OCI-LY1 (cell line): ENCODE data around the gene CCDC91.

Source experiments
- H2AFZ ChIP-seq: fragments of 200-600 bp; sonication (generic), shearing (Covaris generic); 2 replicates; pipeline ENCODE4 v1.6.0; 2014; ENCODE audit warnings: antibody characterized with exemption, mild to moderate bottlenecking, low read length
- H3F3A ChIP-seq: fragments of 200-600 bp; sonication (generic), shearing (Covaris generic); 2 replicates; pipeline ENCODE4 v1.6.0; 2014; ENCODE audit warnings: mild to moderate bottlenecking, antibody characterized with exemption, low read length, moderate library complexity; ENCODE audit not compliant: insufficient read depth
- H3K27ac ChIP-seq: fragments of 200-600 bp; sonication (generic); 2 replicates; pipeline ENCODE4 v1.5.1; 2014; ENCODE audit warnings: low read length, mixed run types, mild to moderate bottlenecking, low read depth; ENCODE audit not compliant: poor library complexity, severe bottlenecking
- H3K27me3 ChIP-seq: fragments of 200-600 bp; sonication (generic); 2 replicates; pipeline ENCODE4 v1.6.0; 2014; ENCODE audit warnings: antibody characterized with exemption, mild to moderate bottlenecking, low read length, moderate library complexity; ENCODE audit not compliant: insufficient read depth
- H3K36me3 ChIP-seq: fragments of 200-600 bp; sonication (generic); 2 replicates; pipeline ENCODE4 v1.6.1; 2014; ENCODE audit warnings: mild to moderate bottlenecking, antibody characterized with exemption, low read length, moderate library complexity, mixed read lengths; ENCODE audit not compliant: insufficient read depth
- H3K4me1 ChIP-seq: fragments of 200-600 bp; sonication (generic); 2 replicates; pipeline ENCODE4 v1.5.1; 2014; ENCODE audit warnings: mild to moderate bottlenecking, low read length, moderate library complexity; ENCODE audit not compliant: insufficient read depth, severe bottlenecking
- H3K4me2 ChIP-seq: fragments of 200-600 bp; sonication (generic), shearing (Covaris generic); 2 replicates; pipeline ENCODE4 v1.6.1; 2014; ENCODE audit warnings: low read length
- H3K4me3 ChIP-seq: fragments of 200-600 bp; sonication (generic); 2 replicates; pipeline ENCODE4 v1.5.1; 2014; ENCODE audit warnings: low read length, low read depth, mild to moderate bottlenecking, mixed read lengths; ENCODE audit not compliant: poor library complexity, severe bottlenecking
- H3K79me2 ChIP-seq: fragments of 200-600 bp; shearing (Covaris generic); 2 replicates; pipeline ENCODE4 v1.6.1; 2016; ENCODE audit warnings: mixed run types, low read length, mixed read lengths; ENCODE audit not compliant: insufficient read depth
- H3K9ac ChIP-seq: fragments of 200-600 bp; sonication (generic), shearing (Covaris generic); 2 replicates; pipeline ENCODE4 v1.6.1; 2014; ENCODE audit warnings: mild to moderate bottlenecking, low read length, mixed read lengths
- H3K9me2 ChIP-seq: fragments of 200-600 bp; sonication (generic), shearing (Covaris generic); 2 replicates; pipeline ENCODE4 v1.6.1; 2014; ENCODE audit warnings: low read depth, mild to moderate bottlenecking, low read length, mixed read lengths
- H3K9me3 ChIP-seq: fragments of 200-600 bp; shearing (Covaris generic); 2 replicates; pipeline ENCODE4 v1.6.1; 2014; ENCODE audit warnings: low read length, mixed read lengths
- H4K20me1 ChIP-seq: fragments of 200-600 bp; sonication (generic), shearing (Covaris generic); 2 replicates; pipeline ENCODE4 v1.6.0; 2016; ENCODE audit warnings: mild to moderate bottlenecking, low read length; ENCODE audit not compliant: insufficient read depth
- EZH2 ChIP-seq: fragments of 200-600 bp; sonication (generic), shearing (Covaris generic); IDR thresholded peaks from 2 replicates; pipeline ENCODE4 v1.8.0; 2017; ENCODE audit warnings: borderline replicate concordance, mixed run types, mild to moderate bottlenecking, antibody characterized with exemption, low read length, moderate library complexity, mixed read lengths
- TF ChIP-seq, protein P1 (sequence below): fragments of 200-600 bp; sonication (generic), shearing (Covaris generic); IDR thresholded peaks from 2 replicates; pipeline ENCODE4 v1.5.1; 2017; ENCODE audit warnings: mild to moderate bottlenecking, antibody characterized with exemption, low read length, moderate library complexity, mixed read lengths

The CCDC91 gene

DNA sequence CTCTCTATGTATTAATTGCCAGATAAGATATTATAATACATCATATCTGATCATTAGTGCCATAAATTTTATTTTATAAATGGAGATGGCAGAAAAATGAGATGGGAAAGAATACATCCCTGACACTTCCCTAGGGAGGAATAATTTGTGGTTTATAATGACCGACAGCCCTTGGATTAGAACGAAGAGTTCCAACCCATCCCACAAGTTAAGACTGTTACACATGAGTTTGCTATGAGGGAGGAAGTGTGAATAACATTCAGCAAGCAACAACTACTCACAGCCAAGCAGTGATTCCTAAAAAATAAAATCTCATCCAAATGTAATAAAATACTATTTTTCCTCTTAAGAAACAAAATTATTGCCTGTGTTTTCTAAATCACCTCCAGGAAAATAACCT lies 299.0 kb downstream of the CCDC91 start:
- H3F3A ChIP-seq: no peaks in the 10 kb centered on the region
- H4K20me1 ChIP-seq: no peaks in the 10 kb centered on the region
- H3K9ac ChIP-seq: no peak overlapping the region
- no peak overlapping the region for H3K4me3 ChIP-seq
- no peaks in the 10 kb centered on the region for H3K9me2 ChIP-seq
- H3K4me2 ChIP-seq: no peak overlapping the region
- no peaks in the 10 kb centered on the region for H3K27me3 ChIP-seq
- H3K79me2 ChIP-seq: no peaks in the 10 kb centered on the region
- H2AFZ ChIP-seq: no peak overlapping the region
- TF ChIP-seq, protein P1, sequence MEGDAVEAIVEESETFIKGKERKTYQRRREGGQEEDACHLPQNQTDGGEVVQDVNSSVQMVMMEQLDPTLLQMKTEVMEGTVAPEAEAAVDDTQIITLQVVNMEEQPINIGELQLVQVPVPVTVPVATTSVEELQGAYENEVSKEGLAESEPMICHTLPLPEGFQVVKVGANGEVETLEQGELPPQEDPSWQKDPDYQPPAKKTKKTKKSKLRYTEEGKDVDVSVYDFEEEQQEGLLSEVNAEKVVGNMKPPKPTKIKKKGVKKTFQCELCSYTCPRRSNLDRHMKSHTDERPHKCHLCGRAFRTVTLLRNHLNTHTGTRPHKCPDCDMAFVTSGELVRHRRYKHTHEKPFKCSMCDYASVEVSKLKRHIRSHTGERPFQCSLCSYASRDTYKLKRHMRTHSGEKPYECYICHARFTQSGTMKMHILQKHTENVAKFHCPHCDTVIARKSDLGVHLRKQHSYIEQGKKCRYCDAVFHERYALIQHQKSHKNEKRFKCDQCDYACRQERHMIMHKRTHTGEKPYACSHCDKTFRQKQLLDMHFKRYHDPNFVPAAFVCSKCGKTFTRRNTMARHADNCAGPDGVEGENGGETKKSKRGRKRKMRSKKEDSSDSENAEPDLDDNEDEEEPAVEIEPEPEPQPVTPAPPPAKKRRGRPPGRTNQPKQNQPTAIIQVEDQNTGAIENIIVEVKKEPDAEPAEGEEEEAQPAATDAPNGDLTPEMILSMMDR: no peak
- no peak for TF ChIP-seq EZH2
- H3K36me3 ChIP-seq: peaks cover 4% of the 10 kb centered on the region; the same call in 1 of the 2 replicates
- H3K27ac ChIP-seq: no peak overlapping the region
- no peaks in the 10 kb centered on the region for H3K4me1 ChIP-seq
- no peaks in the 10 kb centered on the region for H3K9me3 ChIP-seq

DNA sequence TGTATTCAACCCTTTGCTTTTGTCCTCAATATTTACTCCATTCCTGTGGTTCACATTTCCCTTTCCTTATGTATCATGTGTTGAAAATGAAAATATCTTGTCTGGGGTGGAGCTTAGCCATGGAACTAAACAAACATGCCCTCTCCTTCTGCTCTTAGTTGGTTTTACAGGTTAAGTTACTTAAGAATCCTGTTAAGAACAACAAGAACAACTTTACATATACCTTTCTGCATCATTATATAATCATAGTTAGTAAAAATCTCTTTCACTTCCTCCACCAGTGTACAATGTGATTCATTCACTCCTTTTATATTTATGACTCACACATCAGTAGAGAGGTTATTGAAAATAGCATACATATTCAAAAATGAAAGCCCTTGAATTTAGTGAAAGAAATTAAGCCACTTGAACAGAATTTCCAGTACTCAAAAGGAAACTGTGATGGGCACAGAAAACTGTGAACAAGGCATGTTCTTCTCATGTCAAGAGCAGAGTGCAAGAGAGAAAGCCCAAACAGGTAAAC lies 307.7 kb downstream of the CCDC91 start:
- H3K27ac ChIP-seq: no peak overlapping the region
- no peak overlapping the region for H3K9ac ChIP-seq
- TF ChIP-seq, protein P1: no peak
- no peak for TF ChIP-seq EZH2
- H3K4me3 ChIP-seq: no peak overlapping the region
- H3K4me2 ChIP-seq: no peak overlapping the region
- no peaks in the 10 kb centered on the region for H3K27me3 ChIP-seq
- H3K79me2 ChIP-seq: no peaks in the 10 kb centered on the region
- H4K20me1 ChIP-seq: no peaks in the 10 kb centered on the region
- H2AFZ ChIP-seq: no peak overlapping the region
- H3K4me1 ChIP-seq: no peaks in the 10 kb centered on the region
- no peaks in the 10 kb centered on the region for H3K9me2 ChIP-seq
- no peaks in the 10 kb centered on the region for H3F3A ChIP-seq
- H3K36me3 ChIP-seq: no peaks in the 10 kb centered on the region
- H3K9me3 ChIP-seq: no peaks in the 10 kb centered on the region

DNA sequence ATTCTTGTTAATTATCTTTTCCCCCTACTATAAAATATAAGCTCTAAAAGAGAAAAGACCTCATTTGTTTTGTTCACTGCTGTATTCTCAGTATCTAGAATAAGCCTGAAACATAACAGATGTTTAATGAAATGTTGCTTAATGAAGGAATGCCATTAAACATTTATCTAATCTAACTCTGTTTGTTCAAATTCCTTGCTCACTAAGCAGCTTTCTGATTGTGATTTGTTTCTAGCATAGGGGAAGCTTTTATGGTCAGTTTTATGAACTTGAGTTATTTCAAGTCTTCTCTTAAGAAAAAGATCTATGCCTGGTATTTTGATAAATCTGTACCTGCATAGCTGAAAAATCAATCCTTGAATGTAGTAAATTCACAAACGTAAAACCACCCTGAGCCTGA lies 308.6 kb downstream of the CCDC91 start:
- H3K9me3 ChIP-seq: no peaks in the 10 kb centered on the region

More for the DNA sequence above, 308.6 kb downstream of the CCDC91 start:
- no peaks in the 10 kb centered on the region for H3K36me3 ChIP-seq
- no peak overlapping the region for H3K27ac ChIP-seq
- no peaks in the 10 kb centered on the region for H3K27me3 ChIP-seq
- TF ChIP-seq, protein P1: no peak
- no peak for TF ChIP-seq EZH2
- no peaks in the 10 kb centered on the region for H3K4me1 ChIP-seq
- H4K20me1 ChIP-seq: no peaks in the 10 kb centered on the region
- H2AFZ ChIP-seq: no peak overlapping the region
- H3F3A ChIP-seq: no peaks in the 10 kb centered on the region
- no peaks in the 10 kb centered on the region for H3K9me2 ChIP-seq
- no peak overlapping the region for H3K9ac ChIP-seq
- no peak overlapping the region for H3K4me3 ChIP-seq
- no peaks in the 10 kb centered on the region for H3K79me2 ChIP-seq
- H3K4me2 ChIP-seq: no peak overlapping the region
